ENCODE results near the gene ELOVL5.
A peak's percentile ranks its signal among the peaks of the same experiment; 100 is the strongest.

Gene ELOVL5

DNA sequence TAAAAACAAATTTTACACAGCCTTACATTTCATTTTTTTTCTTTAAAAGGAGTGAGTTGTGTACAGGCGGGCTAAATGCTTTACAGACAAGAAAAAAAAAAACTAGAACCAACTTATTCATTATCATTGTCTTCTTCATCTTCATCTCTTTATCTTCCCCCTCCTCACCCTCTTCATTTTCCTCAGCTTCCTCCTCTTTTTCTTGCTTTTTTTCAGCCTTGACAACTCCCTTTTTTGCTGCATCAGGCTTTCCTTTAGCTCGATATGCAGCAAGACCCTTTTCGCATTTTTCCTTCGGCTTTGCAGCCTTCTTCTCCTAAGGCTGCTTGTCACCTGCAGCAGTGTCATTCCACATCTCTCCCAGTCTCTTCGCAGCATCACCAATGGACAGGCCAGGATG is 113.2 kb downstream of the ELOVL5 start:
- H3K9ac ChIP-seq, result no peak overlapping the region
- no peaks in the 10 kb centered on the region for H3K27me3 ChIP-seq (ENCODE audit: insufficient read depth, low read depth)
- no peak for TF ChIP-seq CTCF (conservative IDR thresholded peaks at IDR 0.05; ENCODE audit: low read depth, low read length)
- H3K36me3 ChIP-seq (ENCODE audit: insufficient read depth), result no peaks in the 10 kb centered on the region
- H4K20me1 ChIP-seq (ENCODE audit: insufficient read depth), result no peaks in the 10 kb centered on the region
- no peak overlapping the region for H3K27ac ChIP-seq
- H3K4me1 ChIP-seq (ENCODE audit: low read depth, poor library complexity, severe bottlenecking), result peaks cover 15% of the 10 kb centered on the region
- H3K79me2 ChIP-seq (ENCODE audit: insufficient read depth, low read depth), result no peaks in the 10 kb centered on the region
- H3K4me2 ChIP-seq, result peak overlapping the region; percentile 40; the same call in 1 of the 2 replicates
- H2AFZ ChIP-seq (ENCODE audit: low read depth), result no peak overlapping the region
- H3K4me3 ChIP-seq (IDR thresholded peaks at IDR 0.05; ENCODE audit: insufficient read depth, low read depth, low read length), result no peak overlapping the region

DNA sequence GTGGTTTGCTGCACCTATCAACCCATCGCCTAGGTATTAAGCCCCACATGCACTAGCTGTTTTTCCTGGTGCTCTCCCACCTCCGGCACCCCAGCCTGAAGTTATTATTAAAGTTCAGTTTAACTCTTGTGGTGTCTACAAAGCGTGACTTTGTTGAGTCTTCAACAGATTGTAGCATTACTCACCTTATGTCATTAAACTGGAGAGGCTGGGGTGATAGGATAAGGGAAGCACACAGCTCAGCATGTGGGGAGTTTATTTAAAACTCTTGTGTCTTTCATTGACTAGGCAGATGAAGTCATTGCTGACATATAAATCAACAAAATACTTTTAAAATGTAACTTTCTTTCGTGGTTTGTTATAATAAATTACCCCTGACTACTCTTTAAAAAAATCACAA is 115.4 kb downstream of the ELOVL5 start:
- Histone ChIP-seq H3K27ac (no peak overlapping the region), H3K79me2 (ENCODE audit: insufficient read depth, low read depth) (no peaks in the 10 kb centered on the region), H3K4me1 (ENCODE audit: low read depth, poor library complexity, severe bottlenecking) (peaks cover 15% of the 10 kb centered on the region), H3K4me3 (IDR thresholded peaks at IDR 0.05; ENCODE audit: insufficient read depth, low read depth, low read length) (no peak overlapping the region), H3K36me3 (ENCODE audit: insufficient read depth) (no peaks in the 10 kb centered on the region), H4K20me1 (ENCODE audit: insufficient read depth) (no peaks in the 10 kb centered on the region), H3K27me3 (ENCODE audit: insufficient read depth, low read depth) (no peaks in the 10 kb centered on the region), H2AFZ (ENCODE audit: low read depth) (no peak overlapping the region), H3K9ac (no peak overlapping the region), H3K4me2 (no peak overlapping the region)
- no peak for TF ChIP-seq CTCF (conservative IDR thresholded peaks at IDR 0.05; ENCODE audit: low read depth, low read length)

- peaks cover 6% of the 10 kb centered on the region for H3K4me1 ChIP-seq (ENCODE audit: low read depth, poor library complexity, severe bottlenecking)
- H3K36me3 ChIP-seq (ENCODE audit: insufficient read depth), result no peaks in the 10 kb centered on the region
- H4K20me1 ChIP-seq (ENCODE audit: insufficient read depth), result no peaks in the 10 kb centered on the region
- no peak overlapping the region for H3K9ac ChIP-seq
- no peak overlapping the region for H3K27ac ChIP-seq
- no peak for TF ChIP-seq CTCF (conservative IDR thresholded peaks at IDR 0.05; ENCODE audit: low read depth, low read length)
- no peaks in the 10 kb centered on the region for H3K79me2 ChIP-seq (ENCODE audit: insufficient read depth, low read depth)
- no peak overlapping the region for H2AFZ ChIP-seq (ENCODE audit: low read depth)
- no peak overlapping the region for H3K4me3 ChIP-seq (IDR thresholded peaks at IDR 0.05; ENCODE audit: insufficient read depth, low read depth, low read length)
- no peaks in the 10 kb centered on the region for H3K27me3 ChIP-seq (ENCODE audit: insufficient read depth, low read depth)
- H3K4me2 ChIP-seq, result no peak overlapping the region
Observed at GRCh38 chr6:53230775-53231467, 117.8 kb downstream of the ELOVL5 start.

DNA sequence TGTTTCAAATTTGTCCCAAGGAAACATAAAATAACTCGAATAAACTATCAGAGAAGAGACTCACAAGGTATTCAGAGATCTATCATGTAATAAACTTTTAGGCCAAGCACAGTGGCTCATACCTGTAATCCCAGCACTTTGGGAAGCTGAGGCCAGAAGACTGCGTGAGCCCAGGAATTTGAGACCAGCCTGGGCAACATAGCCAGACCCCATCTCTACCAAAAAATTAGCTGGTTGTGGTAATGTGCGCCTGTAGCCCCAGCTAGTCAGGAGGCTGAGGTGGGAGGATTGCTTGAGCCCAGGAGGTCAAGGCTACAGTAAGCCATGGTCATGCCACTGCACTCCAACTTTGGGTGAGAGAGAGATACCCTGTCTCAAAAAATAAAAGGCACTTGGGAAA is 120.9 kb downstream of the ELOVL5 start:
- no peak overlapping the region for H3K4me2 ChIP-seq
- no peak for TF ChIP-seq CTCF (conservative IDR thresholded peaks at IDR 0.05; ENCODE audit: low read depth, low read length)

More for the DNA sequence above, 120.9 kb downstream of the ELOVL5 start:
- no peaks in the 10 kb centered on the region for H3K27me3 ChIP-seq (ENCODE audit: insufficient read depth, low read depth)
- H3K4me1 ChIP-seq (ENCODE audit: low read depth, poor library complexity, severe bottlenecking), result no peaks in the 10 kb centered on the region
- H3K4me3 ChIP-seq (IDR thresholded peaks at IDR 0.05; ENCODE audit: insufficient read depth, low read depth, low read length), result no peak overlapping the region
- H3K36me3 ChIP-seq (ENCODE audit: insufficient read depth), result no peaks in the 10 kb centered on the region
- H3K27ac ChIP-seq, result no peak overlapping the region
- H2AFZ ChIP-seq (ENCODE audit: low read depth), result no peak overlapping the region
- H4K20me1 ChIP-seq (ENCODE audit: insufficient read depth), result no peaks in the 10 kb centered on the region
- no peaks in the 10 kb centered on the region for H3K79me2 ChIP-seq (ENCODE audit: insufficient read depth, low read depth)
- H3K9ac ChIP-seq, result no peak overlapping the region

Measured in KMS-11 (cell line).